Osteoblast (primary cell): ENCODE data around the gene MBOAT1. TPM values are rescaled to one million over a fixed set of nuclear protein-coding genes. Genes with fewer than 3 reads are reported as not detected.

Source experiments
- DNase-seq: peaks from one replicate; pipeline ENCODE4 v3.0.0; 2011; ENCODE audit warnings: low spot score, mixed read lengths; ENCODE audit not compliant: insufficient read length; ENCODE audit errors: missing footprints
- H2AFZ ChIP-seq: 2 replicates; pipeline ENCODE4 v1.6.0; 2011; ENCODE audit warnings: mild to moderate bottlenecking, low read length
- H3K27ac ChIP-seq: 2 replicates; pipeline ENCODE4 v1.5.1; 2011; ENCODE audit warnings: mild to moderate bottlenecking, low read depth, low read length, moderate library complexity
- H3K27me3 ChIP-seq: 2 replicates; pipeline ENCODE4 v1.6.0; 2012; ENCODE audit warnings: mild to moderate bottlenecking, control low read depth, inconsistent platforms, low read length, moderate library complexity; ENCODE audit not compliant: insufficient read depth
- H3K36me3 ChIP-seq: 2 replicates; pipeline ENCODE4 v1.5.1; 2011; ENCODE audit warnings: mild to moderate bottlenecking, low read length, control low read depth, moderate library complexity; ENCODE audit not compliant: insufficient read depth
- H3K4me1 ChIP-seq: 2 replicates; pipeline ENCODE4 v1.5.1; 2011; ENCODE audit warnings: mild to moderate bottlenecking, low read length, control low read depth, moderate library complexity; ENCODE audit not compliant: insufficient read depth
- H3K4me2 ChIP-seq: 2 replicates; pipeline ENCODE4 v1.6.0; 2011; ENCODE audit warnings: mild to moderate bottlenecking, low read length; ENCODE audit not compliant: insufficient read depth
- H3K4me3 ChIP-seq: fragments of 200-600 bp; sonication (generic); 3 replicates; pipeline ENCODE4 v1.5.1; 2012; ENCODE audit warnings: mild to moderate bottlenecking, low read length, inconsistent platforms; ENCODE audit not compliant: insufficient read depth
- H3K79me2 ChIP-seq: 2 replicates; pipeline ENCODE4 v1.6.0; 2012; ENCODE audit warnings: mild to moderate bottlenecking, low read length, control low read depth, inconsistent platforms; ENCODE audit not compliant: insufficient read depth
- H3K9me3 ChIP-seq: 2 replicates; pipeline ENCODE4 v1.5.1; 2011; ENCODE audit warnings: low read depth, low read length, control low read depth
- H4K20me1 ChIP-seq: 2 replicates; pipeline ENCODE4 v1.6.0; 2012; ENCODE audit warnings: mild to moderate bottlenecking, low read length, control low read depth; ENCODE audit not compliant: insufficient read depth
- total RNA-seq: library from RNA; depleted of rRNA; stranded (reverse); fragments of >200 nt; gene quantifications from 2 replicates; pipeline ENCODE4 v1.2.3, GENCODE V29; 2012
- TF ChIP-seq, protein P1 (sequence below): IDR thresholded peaks from 2 replicates; pipeline ENCODE4 v1.5.1; 2011; ENCODE audit warnings: mild to moderate bottlenecking, low read depth, low read length, moderate library complexity; ENCODE audit errors: extremely low read depth

MBOAT1 gene
- total RNA-seq, 1 donor: 1.4 TPM

DNA sequence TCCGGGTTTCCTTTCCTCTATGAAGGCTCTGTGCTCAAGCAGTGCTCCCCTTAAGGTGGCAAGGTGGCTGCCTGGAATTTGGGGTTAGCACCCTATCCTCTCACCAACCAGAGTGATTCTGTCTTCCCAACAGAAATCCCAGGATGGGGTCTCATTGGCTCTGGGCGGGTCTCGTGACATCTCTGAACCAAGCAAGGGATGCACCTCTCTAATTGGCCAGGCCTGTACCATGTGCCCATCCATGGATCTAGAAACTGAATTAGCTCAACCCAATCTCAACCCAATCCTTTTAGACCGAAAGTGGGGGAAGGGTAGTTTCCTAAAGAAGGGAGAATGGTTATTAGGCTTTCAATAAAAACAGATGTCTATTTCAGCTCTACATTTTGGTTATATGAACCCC lies 17.6 kb upstream of the MBOAT1 start:
- no peaks in the 10 kb centered on the region for H4K20me1 ChIP-seq
- H3K4me1 ChIP-seq: no peaks in the 10 kb centered on the region
- H3K4me2 ChIP-seq: no peak overlapping the region
- TF ChIP-seq, protein P1, sequence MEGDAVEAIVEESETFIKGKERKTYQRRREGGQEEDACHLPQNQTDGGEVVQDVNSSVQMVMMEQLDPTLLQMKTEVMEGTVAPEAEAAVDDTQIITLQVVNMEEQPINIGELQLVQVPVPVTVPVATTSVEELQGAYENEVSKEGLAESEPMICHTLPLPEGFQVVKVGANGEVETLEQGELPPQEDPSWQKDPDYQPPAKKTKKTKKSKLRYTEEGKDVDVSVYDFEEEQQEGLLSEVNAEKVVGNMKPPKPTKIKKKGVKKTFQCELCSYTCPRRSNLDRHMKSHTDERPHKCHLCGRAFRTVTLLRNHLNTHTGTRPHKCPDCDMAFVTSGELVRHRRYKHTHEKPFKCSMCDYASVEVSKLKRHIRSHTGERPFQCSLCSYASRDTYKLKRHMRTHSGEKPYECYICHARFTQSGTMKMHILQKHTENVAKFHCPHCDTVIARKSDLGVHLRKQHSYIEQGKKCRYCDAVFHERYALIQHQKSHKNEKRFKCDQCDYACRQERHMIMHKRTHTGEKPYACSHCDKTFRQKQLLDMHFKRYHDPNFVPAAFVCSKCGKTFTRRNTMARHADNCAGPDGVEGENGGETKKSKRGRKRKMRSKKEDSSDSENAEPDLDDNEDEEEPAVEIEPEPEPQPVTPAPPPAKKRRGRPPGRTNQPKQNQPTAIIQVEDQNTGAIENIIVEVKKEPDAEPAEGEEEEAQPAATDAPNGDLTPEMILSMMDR: no peak
- H2AFZ ChIP-seq: no peak overlapping the region
- no peaks in the 10 kb centered on the region for H3K79me2 ChIP-seq
- DNase-seq: no peak
- no peaks in the 10 kb centered on the region for H3K27me3 ChIP-seq
- H3K9me3 ChIP-seq: no peaks in the 10 kb centered on the region
- H3K4me3 ChIP-seq: no peak overlapping the region
- H3K36me3 ChIP-seq: no peaks in the 10 kb centered on the region
- no peak overlapping the region for H3K27ac ChIP-seq

- H3K4me2 ChIP-seq: no peak overlapping the region
- no peak overlapping the region for H2AFZ ChIP-seq
- no peaks in the 10 kb centered on the region for H3K27me3 ChIP-seq
- H3K4me1 ChIP-seq: no peaks in the 10 kb centered on the region
- no peaks in the 10 kb centered on the region for H3K9me3 ChIP-seq
- H3K4me3 ChIP-seq: no peak overlapping the region
- no peaks in the 10 kb centered on the region for H3K36me3 ChIP-seq
- no peaks in the 10 kb centered on the region for H4K20me1 ChIP-seq
- TF ChIP-seq, protein P1: no peak
- DNase-seq: no peak
- no peaks in the 10 kb centered on the region for H3K79me2 ChIP-seq
- no peak overlapping the region for H3K27ac ChIP-seq
Measured at GRCh38 chr6:20227350-20227749, 15.1 kb upstream of the MBOAT1 start.

- Histone ChIP-seq H3K79me2 (no peaks in the 10 kb centered on the region), H3K27ac (no peak overlapping the region), H3K27me3 (no peaks in the 10 kb centered on the region), H2AFZ (no peak overlapping the region), H3K4me2 (no peak overlapping the region), H3K36me3 (no peaks in the 10 kb centered on the region), H4K20me1 (no peaks in the 10 kb centered on the region), H3K4me3 (no peak overlapping the region), H3K4me1 (no peaks in the 10 kb centered on the region), H3K9me3 (no peaks in the 10 kb centered on the region)
- TF ChIP-seq, protein P1: no peak
- DNase-seq: no peak
Measured at GRCh38 chr6:20223141-20223540, 10.9 kb upstream of the MBOAT1 start.

DNA sequence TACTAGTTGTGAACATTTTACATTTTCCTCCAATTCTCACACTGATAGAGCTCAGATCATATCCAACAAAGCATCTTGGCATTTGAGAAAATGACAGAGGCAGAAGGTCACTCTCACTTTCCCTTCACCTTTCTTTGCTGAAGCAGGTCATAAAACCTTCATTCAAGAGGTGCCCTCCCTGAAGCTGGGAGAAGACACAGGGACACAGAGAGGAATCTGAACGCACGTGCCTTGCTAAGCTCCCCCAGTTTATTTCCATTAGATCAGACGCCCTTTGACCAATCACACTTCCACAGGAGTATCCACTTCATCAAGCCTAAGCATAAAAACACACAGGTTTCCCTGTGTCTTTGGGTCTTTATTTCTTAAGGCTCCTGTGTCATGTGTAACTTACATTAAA lies 9.2 kb upstream of the MBOAT1 start:
- Histone ChIP-seq H3K27ac (no peak overlapping the region), H3K4me2 (no peak overlapping the region), H3K79me2 (no peaks in the 10 kb centered on the region), H4K20me1 (no peaks in the 10 kb centered on the region), H3K4me1 (no peaks in the 10 kb centered on the region), H2AFZ (no peak overlapping the region), H3K4me3 (no peak overlapping the region), H3K9me3 (no peaks in the 10 kb centered on the region), H3K27me3 (no peaks in the 10 kb centered on the region), H3K36me3 (no peaks in the 10 kb centered on the region)
- no peak for DNase-seq
- TF ChIP-seq, protein P1: no peak
